ENCODE measurements around the gene LSM2.
A peak's percentile ranks its signal among the peaks of the same experiment; 100 is the strongest.

Gene LSM2

DNA sequence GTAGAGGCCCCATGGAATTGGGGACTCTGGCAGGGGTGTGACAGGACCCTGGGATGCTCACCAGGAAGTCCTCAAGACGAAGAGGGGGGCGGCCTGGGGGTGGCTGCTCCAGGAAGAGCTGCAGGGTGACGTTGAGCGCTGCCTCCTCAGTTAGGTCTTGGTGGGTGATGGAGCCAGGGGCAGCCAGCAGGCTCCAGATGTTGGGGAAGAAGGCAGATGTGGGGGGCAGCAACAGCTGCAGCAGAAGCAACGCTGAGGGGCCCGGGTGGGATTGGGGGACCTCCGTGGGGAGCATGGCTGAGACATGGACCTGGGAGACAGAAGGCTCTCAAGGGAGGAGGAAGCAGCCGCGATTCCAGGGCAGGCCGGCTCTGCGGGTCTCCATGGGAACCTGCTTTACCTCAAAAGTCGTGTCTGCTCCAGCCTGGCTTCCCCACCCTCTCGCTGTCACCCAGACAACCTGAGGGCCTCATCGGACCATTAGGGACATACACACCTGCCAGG is 30.2 kb downstream of the LSM2 start:
- DNase-seq = peak; percentile 55

DNA sequence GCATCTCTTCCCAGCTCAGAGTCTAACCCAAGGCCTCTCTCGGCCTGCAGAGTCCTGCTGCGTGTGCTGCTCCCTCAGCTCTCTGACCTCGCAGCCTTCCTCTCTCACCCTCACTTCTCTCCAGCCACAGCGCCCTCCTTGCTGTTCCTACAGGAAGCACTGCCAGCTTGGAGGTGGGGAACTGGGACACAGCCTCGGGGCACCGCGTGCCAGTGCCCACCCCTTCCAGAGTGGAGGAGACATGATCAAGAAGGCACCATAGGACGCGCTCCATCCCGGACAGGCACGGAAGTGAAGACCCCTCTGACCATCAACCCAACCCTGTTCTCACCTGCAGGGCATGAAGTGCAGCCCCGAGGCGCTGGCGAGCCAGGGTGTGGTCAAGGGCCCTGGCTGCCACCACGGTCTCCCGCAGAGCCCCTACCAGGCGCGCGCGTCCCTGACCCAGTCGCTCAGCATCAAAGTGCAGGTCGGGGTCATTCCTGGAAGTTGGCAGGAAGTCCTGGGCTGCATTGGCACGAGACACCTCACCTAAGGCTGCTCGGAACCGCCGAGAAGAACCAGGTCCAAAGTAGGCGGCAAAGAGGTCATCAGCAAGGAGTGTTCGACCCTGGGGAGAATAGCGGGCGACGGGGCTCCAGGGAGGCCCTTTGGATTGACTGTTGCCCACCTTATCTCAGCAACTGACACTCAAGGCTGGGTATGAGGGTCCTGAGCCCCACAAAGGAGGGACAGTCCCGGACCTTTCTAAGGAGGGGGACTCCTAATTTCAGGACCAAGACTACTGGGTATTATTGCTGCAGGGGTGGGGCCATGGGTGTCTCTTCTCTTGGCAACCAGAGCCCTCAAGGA is 30.9 kb downstream of the LSM2 start:
- DNase-seq = no peak

DNA sequence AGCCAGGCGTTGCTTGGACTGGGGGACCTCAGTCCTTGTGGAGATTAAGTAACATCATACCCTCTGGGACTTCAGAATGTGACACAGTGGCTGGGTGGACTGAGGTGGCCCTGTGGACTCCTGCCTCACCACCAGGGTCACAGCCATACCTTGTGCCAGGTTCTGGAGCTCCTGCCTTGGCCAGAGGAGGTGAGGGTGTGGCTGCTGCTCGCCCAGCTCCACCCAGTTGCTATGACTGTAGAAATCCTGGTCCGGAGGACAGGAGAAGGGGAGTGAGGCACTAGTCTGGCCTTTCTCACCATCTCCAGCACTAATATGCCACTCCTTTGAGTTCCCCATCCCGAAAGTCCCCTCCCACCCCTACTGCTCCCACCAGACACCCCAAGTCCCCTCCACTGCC is 31.6 kb downstream of the LSM2 start:
- DNase-seq = no peak

DNA sequence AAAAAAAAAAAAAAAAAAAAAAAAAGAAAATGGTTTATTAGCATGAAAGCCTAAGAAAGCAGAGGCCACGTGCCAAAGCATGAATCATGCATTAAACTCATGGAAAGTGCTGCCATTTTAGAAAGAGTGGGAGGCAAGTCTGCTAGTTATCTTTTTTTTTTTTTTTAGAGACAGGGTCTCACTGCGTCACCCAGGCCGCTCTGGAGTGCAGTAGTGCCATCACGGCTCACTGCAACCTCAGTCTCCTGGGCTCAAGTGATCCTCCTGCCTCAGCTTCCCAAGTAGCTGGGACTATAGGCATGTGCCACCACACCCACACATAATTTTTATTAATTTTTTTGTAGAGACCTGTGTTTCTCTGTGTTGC is 34.8 kb downstream of the LSM2 start:
- DNase-seq = no peak

GRCh38 chr6:31770860-31771259 is 35.9 kb downstream of the LSM2 start:
- no peak for DNase-seq

- peak; percentile 42 for DNase-seq
Observed at GRCh38 chr6:31769684-31770371, 36.9 kb downstream of the LSM2 start.

DNA sequence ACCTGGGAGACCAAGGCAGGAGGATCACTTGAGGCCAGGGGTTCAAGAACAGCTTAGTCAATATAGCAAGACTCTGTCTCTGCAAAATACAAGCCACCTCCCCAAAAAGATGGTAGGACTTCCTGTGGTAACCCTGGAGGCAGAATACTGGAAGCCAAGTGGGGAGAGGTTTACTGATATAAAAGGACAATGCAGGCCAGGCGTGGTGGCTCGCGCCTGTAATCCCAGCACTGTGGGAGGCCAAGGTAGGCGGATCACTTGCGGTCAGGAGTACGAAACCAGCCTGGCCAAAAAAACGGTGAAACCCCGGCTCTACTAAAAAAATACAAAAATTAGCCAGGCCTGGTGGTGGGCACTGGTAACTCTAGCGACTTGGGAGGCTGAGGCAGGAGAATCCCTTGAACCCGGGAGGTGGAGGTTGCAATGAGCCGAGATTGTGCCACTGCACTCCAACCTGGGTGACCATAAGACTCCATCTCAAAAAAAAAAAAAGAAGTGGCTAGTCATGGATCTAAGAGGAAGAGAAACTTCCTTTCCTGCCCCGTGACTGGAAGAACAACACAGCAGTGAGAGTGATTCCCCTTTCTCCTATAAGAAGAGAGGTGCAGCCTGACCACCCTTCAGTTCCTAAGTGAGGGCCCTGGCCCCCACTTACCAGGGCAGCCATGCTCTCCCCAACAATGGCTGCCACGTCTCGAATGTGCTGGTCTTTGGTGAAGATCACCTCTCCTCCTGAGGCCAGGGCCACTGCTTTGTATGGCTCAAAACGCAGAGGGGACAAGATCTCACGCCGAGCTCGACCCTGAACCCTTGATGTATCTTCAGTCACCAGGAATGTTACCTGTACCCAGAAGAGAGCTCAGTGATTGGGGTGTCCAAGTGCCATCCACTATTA is 38.2 kb downstream of the LSM2 start:
- no peak for DNase-seq

GRCh38 chr6:31767096-31767645 is 39.6 kb downstream of the LSM2 start:
- no peak for DNase-seq

DNA sequence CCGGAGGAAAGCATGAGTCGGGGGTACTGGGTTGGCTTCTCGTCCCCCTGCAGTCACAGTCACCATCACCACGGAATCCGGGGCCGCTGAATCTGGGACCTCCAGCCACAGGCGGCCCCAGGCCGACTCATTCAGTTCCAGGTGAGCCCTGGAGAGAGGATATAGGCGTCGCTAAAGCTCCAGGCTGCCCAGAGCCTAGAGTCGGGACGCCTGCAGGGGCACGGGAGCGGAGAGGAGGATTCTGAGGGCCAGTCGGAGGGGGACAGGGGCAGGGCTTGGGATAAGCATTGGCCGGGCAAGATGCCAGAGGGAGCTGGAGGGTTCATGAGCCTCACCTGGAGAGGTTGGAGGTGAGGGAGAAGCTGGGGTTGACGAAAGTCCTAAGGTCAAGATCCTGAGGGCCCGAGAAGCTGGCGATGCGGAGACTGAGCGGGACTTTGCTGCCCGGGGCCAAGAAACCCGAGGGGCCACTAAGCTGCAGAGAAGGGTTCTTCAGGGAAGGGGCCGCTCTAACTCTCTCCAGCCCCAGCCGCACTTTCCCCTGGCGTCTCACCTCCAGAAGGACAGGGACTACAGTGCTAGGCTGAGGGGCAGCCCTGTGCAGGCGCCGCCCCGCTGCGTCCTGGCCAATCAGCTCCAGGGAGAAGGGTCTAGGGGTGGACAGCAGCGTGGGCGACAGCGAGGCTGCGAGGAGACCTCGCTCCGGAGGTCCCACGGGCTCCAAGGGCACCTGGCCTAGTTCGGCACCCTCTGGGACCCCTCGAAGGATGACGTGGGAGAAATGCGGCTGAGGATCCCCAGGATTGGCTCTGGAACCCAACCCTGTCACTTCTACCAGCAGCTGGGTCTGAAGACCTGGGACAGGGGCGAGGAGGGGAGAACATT is 40.6 kb downstream of the LSM2 start:
- DNase-seq = no peak

DNA sequence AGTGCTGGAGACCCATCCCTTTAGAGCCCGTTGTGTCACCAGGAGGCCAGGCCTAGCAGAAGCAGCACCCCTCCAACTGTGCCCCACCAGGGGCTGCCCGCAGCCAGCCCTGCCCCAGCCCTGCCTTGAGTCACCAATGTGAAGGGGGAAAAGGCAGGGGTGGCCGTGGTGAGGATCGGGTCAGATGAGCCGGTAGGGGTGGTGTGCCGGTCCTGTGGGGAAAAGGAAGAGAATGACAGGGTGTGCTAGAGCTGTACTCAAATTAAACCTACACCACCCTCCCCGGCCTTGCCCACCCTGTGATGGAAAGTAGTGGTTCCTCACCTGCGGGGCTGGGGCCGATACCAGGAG is 41.2 kb downstream of the LSM2 start:
- no peak for DNase-seq

GRCh38 chr6:31764198-31764597 is 42.6 kb downstream of the LSM2 start:
- DNase-seq = no peak

GRCh38 chr6:31763619-31763940 is 43.2 kb downstream of the LSM2 start:
- DNase-seq = peak; percentile 12

DNA sequence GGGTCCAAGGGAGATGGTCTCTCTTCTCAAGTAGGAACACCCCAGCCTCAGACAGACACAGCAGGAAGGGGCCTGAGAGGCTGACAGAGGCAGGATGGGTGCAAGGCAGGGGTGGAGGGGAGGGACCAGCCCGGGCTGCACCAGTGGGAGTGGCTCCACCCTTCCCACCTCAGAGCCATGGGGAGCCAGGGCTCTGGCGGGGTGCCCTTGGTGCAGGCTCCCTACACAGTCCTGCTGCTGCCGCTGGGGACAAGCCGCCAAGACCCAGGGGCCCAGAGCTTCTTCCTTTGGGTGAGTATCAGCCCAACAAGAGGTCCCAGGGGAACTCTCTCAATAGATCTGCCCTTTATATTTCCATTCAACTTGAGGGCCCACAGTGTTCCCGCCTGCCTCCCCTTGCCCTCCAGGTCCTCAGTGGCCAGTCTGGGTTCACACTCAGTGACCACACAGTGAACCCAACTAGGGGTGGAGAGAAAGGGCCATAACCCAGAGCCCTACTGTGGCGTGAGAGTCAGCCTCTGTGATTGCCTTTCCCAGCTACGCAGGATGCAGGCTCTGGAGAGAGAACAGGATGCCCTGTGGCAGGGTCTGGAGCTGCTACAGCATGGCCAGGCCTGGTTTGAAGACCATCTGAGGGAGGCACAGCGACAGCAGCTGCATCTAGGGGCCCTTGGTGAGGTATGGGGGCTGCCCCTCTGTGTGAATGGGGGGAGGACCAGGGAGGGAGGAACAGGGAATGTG is 43.7 kb downstream of the LSM2 start:
- no peak for DNase-seq

- no peak for DNase-seq
Observed at GRCh38 chr6:31762356-31762755, 44.4 kb downstream of the LSM2 start, which contains the start of gene SAPCD1. TSS of gene SAPCD1 (plus strand) at chr6:31762656. CDS start at chr6:31763055, 399 bp downstream.

- DNase-seq = no peak
Observed at GRCh38 chr6:31761343-31761742, 45.4 kb downstream of the LSM2 start.

DNA sequence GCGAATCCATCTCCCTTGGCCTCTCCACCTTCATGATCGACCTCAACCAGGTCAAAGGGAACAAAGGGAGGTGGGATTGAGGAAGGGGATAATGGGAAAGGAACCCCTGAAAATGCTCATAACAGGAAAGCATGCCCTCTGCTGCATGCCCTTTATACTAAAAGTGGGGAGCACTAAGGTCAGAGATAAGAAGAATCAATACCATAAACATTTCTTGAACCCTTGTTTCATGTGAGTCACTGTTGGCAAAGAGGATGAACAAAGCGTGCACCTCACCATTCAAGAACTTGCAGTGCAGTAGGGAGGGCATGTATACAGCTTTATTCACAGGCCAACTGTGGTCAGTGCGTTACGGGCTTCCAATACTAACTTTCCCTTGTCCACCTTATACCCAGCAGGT is 46.0 kb downstream of the LSM2 start:
- no peak for DNase-seq

DNA sequence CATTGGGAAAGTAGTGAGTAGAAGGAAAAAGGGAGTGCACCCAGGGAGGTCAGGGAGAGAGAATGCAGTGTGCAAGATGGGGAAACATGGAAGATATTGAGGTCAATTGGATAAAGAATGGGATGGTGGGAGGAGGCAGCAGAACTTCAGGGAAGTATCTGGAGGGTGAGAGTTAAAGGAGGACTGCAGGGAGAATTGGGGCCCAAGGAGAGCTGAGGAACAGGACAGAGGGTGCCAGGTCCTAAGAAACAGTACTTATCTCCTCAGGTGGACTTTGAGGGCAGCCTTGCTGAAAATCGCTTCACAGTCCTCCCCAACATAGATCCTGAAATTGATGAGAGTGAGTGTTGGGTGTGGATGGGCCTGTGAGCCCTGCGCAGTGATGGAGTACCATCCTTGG is 48.5 kb downstream of the LSM2 start:
- no peak for DNase-seq

DNA sequence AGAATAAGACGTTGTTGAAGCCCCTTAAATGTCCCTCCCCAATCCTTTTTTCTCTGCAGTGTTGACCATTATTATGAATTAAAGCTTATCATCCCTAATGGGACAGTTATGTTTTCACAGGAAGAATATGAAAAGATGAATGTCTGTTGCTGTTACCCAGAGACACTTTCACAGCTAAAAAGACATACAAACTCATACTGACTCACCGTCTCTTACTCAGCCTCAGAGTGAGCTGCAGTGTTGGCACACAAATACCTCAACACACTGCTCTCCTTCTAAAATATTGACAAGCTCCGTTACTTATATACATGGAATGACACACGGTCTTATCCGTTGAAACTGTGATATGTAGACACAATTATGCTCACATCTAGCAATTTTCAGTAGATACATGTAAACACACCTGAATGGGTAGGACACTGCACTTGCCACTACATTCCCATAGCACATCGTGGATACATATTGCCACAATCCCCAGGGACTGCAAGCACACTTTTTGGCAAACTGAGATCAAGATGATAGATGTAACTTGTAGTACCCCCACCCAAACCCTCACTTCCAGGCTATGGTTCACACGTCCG is 53.9 kb downstream of the LSM2 start:
- no peak for DNase-seq

DNA sequence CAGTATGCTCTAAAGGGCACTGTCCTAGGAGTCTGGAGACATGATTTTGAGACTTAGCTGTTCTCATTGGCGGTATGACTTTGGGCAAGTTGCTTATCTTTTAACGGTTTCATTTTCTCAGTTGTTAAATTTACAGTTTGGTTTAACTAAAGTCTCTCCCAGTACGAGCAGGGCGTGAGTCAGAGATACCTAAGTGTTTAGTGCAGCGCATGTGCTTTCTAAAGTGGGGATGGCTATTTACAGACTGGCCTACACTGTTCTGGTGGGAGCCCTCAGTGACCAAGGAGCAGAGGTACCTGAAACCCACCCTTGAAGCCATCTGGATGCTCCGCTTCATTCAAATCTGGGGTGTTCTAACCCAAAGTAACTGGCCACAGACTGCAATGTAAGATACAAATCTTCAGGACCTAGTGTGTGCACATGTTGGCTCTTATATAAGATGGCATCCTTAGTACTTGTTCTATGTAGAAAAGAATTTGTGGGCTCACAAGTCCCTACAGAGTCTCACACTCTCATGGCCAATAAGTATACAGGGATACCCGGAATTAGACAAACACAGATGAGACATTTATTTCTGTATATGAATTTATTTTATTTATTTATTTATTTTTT is 56.2 kb downstream of the LSM2 start:
- no peak for DNase-seq

- DNase-seq = no peak
Observed at GRCh38 chr6:31749301-31750036, 57.3 kb downstream of the LSM2 start.

Measured in COR-L47 (cell line).